Sigmoid colon (tissue), 4 donors: ENCODE measurements around the gene KIR3DL1.
"Not testable (repeated sequence)": the region's sequence is repeated elsewhere in the genome, so short reads cannot be mapped to it uniquely, and the experiment has no call there.

ENCODE experiments used
- CTCF ChIP-seq, 4 experiments: fragments of 450-650 bp in 3 of 4; fragments of 200-600 bp in 1 of 4; IDR thresholded peaks; one replicate each; pipeline ENCODE4 v1.5.1; 2016 to 2019; ENCODE audit warnings: antibody characterized with exemption in 4 of 4, mild to moderate bottlenecking in 3 of 4, moderate library complexity in 2 of 4
- POLR2AphosphoS5 ChIP-seq, 4 donors: sonication (generic); formaldehyde crosslinking; IDR thresholded peaks; one replicate each; pipeline ENCODE4 v1.6.1; 2017; ENCODE audit warnings: antibody characterized with exemption in 4 of 4

- TF ChIP-seq CTCF, POLR2AphosphoS5 (IDR thresholded peaks at IDR 0.05): not testable (repeated sequence)
Observed at GRCh38 chr19:54786091-54786723, 30.1 kb upstream of the KIR3DL1 start.
